ENCODE measurements around the gene UGT1A3.
"Not testable (repeated sequence)": the region's sequence is repeated elsewhere in the genome, so short reads cannot be mapped to it uniquely, and the experiment has no call there.

Gene UGT1A3

DNA sequence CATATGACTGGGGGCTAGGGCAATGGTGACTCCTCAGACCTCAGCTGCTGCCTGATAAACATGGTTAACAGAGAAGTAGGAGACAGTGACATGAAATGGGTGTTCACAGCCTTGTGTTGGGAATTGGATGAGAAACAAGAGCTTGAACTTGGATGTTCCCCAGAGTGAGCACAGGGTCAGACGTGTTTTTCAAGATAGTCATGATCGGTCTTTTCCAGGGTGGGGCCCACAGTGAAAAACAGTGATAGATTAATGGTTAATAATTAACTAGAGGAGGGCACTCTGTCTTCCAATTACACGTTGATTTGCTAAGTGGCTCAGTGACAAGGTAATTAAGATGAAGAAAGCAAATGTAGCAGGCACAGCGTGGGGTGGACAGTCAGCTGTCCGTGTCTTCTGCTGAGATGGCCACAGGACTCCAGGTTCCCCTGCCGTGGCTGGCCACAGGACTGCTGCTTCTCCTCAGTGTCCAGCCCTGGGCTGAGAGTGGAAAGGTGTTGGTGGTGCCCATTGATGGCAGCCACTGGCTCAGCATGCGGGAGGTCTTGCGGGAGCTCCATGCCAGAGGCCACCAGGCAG, at the start of gene UGT1A3:
UGT1A3 (plus strand) TSS at position 320 of the 579 bp plus-strand sequence; CDS start at position 405, 85 bp downstream.
- no peak for DNase-seq

DNA sequence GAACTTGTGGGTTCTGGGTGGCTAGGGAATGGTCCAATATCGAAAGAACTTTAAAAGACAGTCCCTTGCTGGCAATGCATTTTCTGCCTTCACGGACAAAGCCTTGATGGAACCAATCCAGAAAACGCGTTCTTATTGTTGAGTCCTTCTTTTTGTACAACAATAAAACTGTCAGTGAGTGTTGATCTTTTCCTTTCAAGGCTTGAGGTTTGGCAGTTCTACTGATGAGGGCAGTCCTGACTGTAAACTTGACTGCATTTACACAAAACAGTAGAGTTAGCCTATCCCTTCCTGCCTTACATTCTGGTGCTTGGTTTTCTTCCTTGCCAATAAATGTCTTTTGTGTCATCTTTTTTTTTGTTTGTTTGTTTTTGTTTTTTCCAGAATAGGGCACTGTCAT, 49.6 kb upstream of the UGT1A3 start:
- no peak for DNase-seq

DNA sequence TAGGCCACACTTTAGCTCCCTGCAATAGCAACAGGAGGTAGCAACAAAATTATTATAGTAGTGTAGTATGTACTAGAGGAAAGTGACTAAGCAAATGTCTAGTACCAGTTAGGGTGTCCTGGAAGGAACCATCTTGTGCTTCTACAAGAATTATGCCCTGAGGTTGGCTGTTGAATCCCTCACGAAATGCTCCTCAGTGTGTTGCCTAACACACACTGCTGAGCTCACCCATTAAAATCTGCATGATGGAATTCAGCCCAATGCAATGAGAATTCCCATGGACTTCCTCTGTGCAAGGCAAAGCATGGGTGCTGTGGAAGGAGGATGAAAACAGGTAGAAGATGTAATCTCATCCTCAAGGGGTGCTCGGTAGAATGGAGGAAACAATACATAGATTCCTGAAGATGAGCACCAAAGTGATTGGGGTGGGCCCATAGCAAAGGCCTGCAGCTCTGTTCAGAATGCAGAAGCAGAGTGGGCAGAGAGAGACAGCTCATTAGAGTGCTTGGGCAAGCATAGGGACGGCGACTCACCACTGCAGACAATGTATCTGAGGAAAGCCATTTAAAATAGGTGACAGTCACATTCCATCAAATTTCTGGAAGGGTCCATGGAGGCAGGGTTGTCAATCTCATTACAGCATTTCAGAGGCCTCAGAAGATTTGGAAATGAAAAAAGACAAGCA, 48.3 kb upstream of the UGT1A3 start:
- no peak for DNase-seq

DNA sequence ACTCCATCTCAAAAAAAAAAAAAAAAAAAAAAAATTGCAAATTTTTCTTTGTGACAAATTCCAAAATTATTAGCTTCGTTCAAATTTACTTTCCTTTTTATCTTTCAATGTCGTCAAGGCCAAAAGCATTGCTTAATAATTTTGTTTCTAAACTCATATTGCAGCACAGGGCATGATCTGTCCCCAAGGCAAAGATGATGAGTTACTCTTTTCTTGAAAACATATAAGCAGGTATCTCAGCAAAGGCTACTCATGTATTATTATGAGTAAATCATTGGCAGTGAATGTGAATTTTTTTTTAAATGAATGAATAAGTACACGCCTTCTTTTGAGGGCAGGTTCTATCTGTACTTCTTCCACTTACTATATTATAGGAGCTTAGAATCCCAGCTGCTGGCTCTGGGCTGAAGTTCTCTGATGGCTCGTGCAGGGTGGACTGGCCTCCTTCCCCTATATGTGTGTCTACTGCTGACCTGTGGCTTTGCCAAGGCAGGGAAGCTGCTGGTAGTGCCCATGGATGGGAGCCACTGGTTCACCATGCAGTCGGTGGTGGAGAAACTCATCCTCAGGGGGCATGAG, 47.2 kb upstream of the UGT1A3 start, which contains the start of gene UGT1A7:
UGT1A7 (plus strand) TSS at position 381 of the 579 bp plus-strand sequence; CDS start at position 418, 37 bp downstream.
- DNase-seq, result no peak

DNA sequence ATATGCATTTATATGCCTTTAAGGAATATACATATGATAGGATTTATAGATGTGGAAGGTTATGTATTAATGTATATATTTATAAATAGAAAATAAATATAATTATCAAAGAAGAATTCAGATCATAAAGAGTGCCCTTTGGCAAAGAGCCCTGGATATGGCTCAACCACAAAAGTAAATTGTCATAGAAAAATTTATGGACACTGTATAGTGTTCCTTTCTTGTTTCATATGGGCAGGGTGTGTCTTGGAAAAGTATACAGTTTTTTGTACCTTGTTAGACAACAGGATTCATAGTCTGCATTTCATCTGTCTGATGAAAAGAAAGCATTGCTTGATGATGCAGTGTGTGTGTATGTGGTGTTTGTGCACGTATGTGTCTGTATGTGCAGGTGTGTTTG, 44.2 kb upstream of the UGT1A3 start:
- no peak for DNase-seq

DNA sequence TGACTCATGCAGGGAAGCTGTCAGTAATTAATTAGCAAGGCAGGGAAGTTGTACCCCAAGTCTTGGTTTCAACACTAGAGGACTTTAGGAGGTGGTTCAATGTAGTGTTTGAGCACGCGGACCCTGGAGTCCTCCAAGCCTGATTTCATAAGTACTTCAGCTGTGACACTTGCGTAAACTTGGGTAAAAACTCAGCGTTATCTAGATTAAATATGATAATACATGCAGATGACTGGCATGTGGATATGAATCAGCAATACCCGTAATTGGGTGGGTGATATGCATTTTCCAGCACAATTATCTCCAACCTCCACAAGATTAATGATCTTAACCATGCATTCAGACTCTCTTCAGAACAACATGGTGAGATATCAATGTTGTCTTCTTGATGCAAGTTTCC, 41.9 kb upstream of the UGT1A3 start:
- DNase-seq, result no peak

DNA sequence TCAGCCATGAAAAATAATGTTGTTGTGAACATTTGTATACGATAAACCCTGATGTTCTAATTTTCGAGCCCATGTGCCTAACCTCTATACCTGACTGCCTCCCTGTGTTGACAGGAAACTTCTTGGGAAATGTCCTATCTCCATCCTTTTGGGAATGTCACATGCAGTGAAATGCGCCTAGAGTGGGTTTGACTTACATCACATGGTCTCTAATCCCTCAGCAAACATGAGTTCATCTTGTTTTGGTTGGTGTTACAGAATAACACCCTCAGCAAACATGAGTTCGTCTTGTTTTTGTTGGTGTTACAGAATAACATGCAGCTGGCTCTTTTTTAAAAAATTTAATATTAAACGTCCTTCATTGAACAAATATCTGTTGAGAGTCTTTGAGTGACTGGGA, 40.5 kb upstream of the UGT1A3 start:
- no peak for DNase-seq

DNA sequence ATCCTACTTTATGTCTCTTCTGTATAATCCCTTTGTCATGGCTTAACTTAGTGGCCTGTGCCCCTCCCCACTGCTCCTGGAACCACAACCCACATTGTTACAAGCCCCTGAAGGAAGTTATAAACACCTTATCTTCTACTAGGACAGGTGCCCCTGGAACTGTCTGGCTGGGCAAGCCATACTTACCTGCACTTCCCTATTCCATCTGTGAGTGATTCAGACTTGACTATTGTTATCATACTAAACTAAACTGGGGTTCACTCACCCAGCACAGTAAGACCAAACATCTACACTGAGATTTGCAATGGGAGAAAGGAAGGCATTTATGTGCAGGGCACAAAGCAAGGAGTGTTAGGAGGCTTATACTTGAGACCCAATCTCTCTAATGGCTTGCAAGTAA, 39.8 kb upstream of the UGT1A3 start:
- DNase-seq, result no peak

DNA sequence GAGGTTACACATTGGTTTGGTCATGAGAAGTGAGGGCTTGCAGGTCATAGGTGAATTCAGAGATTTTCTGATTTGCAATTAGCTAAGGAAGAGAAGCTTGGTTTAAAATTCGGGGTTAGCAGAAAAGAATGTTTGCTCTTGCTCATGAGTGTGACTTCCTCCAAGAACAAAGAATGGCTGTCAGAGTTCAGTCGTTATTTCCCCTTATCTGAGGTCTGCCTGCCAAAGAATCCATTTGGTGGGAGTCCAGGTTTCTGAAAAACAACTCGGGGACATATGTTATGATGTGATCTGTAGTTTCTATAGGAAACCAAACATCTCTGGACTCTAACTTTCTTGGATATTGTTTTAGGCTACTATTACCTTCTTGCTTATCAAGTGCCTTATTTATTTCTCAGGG, 39.3 kb upstream of the UGT1A3 start:
- no peak for DNase-seq

DNA sequence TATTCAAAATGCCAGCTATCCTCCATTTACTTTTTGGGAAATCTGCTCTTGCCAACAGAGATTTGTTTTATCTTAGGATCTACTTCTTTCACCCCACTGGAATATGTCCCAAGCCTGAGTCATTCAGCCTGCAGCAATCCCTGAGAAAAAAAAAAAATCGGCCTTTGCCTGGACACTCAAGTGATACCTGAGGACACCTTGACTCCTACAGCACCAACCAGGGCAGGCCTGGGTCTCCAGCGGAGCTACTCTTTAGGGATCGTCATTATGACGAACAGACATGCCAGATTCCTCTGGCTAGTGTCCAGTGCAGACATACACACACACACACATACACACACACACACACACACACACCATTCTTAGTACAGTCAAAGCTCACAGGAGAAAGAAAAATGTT, 38.4 kb upstream of the UGT1A3 start:
- DNase-seq, result no peak

DNA sequence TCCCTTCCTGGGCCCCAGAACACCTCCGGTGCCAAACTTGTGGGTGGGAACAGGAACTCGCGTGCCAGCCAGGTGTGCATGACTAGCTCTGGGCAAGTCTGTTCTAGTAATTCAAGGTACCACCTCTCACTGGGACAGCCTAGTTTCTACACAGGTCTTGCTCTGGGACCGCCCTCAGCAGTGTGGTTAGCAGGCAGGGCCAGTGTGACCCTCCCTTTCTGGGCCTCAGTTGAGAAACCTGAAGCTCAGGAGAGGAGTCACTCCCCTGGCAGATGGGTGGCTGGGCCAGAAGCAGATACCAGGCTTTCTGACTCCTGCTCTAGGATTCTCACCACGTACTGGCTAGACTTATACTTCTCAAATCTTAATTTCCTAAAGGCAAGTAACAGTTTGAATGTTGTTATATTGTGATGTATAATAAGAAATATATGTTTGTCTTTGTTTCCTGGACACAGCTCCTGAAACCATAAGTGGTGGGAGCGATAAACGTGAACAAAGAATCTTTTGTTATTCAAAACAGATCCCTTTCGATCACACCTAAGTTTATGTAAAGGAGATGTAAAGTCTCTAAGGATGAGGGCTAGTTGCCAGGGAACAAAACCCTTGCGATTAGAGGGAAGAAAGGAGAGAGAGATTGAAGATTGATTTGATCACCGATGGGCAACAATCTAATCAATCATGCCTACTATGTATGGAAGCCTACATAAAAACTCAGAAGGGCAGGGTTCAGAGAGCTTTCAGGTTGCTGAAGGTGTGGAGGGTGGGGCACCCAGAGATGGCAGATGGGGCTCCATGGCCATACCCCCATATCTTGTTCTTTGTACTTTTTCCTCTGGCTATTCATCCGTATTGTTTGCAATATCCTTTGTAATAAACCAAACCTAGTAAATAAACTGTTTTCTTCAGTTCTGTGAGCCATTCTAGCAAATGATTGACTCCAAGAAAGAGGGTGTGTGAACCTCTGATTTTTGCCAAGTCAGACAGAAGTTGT, 37.1 kb upstream of the UGT1A3 start:
- DNase-seq, result no peak

DNA sequence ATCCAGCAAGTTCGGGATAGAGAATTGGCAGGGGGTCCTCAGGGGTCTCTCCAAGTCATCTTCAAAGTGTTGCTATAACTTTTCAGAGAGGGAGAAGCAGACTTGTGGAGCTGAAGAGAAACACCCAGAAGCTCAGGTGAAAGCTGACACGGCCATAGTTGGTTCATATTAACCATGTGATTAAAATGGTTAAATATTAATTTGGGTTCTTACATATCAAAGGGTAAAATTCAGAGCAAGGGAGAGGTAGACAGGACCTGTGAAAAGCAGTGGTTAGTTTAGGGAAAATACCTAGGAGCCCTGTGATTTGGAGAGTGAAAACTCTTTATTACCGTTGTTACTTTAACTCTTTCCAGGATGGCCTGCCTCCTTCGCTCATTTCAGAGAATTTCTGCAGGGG, 36.2 kb upstream of the UGT1A3 start, which contains the start of gene UGT1A6:
UGT1A6 (plus strand) TSS at position 243 of the 400 bp plus-strand sequence; CDS start at position 358, 115 bp downstream.
- no peak for DNase-seq

DNA sequence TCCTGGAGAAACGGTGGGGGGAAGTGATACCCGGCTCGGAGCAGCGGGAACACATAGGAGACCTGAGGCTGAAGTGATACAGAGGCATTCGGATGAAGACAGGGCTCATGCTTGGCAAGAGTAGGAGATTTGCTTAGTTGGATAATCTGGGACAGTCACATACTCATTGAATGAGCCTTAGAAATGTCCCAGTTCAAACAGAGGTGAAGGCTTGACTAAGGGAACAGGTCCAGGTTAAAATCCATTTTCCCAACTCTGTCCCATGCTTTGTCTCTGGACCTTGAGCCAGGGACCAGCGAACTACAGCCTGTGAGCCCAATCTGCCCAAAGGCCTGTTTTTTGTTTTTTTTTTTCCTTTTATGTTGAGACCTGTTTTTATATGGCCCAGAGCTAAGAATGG, 34.9 kb upstream of the UGT1A3 start:
- DNase-seq, result no peak

DNA sequence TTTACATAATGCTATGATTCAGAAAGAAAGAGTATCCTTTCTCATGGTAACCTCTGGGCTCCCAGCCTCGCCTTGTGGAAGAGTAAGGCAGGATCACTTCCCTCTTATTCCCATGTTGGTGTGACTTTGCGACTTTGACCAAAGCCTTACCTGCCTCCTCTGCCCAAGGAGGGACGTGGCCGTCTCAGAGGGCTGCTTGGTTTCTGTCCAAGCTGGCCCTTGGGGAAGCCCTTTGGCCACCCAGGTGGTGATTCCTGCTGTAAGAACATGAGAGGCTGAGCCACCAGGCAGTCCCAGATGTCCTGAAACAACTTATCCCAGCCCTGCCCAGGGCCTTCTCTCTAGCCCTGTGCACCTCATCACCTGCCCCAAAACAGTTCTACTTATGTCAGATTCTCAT, 30.1 kb upstream of the UGT1A3 start:
- no peak for DNase-seq

DNA sequence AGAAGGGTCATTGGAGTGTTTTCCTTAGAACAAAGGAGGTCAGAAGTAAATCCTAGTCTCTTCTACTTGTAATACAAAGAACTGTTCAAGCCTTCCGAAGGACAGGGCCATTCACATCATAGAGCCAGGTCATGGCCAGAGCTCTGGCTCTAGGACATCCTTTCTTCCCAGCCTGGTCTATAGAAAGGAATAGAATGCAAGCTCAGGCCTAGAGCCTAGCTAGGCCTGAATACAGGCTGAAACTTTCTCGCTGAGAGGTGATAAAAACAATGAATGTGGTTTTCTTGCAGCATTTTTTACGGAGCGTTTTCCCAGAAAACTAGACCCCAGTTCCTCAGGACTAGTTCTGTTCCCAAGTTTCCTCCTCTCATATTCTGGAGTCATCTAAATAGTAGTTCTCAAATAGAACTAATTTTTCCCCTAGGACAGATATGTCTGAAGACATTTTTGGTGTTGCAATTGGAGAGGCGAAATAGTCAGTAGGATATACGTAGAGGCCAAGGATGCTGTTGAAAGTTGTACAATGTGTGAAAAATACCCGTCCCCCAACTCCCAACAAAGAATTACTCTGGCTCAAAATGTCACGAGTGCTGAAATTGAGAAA, 29.3 kb upstream of the UGT1A3 start:
- no peak for DNase-seq

DNA sequence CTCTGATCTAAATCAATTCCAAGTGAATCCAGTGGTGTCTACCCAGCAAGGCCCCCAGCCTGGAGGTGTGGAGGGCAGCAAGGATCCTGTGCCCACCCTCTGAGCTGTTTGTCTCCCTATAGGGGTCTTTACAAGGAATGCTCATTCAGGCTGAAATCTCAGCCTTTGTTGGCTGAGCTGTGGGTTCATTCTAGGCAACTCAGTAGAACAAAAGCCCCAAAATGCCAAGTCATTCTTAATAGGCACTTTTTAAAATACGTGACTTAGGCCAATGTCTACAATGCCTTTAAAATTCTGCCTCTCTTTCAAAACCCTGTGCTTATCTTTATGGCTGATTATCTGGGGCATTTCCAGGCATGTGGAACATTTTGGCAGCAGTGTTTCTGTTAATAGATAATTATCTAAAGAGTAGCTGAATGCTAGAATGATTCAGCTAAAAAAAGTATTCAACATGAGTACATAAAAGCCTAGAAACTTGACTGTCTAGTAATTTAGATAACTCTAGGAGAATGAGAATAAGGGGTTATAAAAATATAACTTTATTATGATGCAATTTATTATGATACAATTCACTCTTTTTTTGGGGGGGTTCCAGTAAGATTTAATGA, 28.7 kb upstream of the UGT1A3 start:
- no peak for DNase-seq

DNA sequence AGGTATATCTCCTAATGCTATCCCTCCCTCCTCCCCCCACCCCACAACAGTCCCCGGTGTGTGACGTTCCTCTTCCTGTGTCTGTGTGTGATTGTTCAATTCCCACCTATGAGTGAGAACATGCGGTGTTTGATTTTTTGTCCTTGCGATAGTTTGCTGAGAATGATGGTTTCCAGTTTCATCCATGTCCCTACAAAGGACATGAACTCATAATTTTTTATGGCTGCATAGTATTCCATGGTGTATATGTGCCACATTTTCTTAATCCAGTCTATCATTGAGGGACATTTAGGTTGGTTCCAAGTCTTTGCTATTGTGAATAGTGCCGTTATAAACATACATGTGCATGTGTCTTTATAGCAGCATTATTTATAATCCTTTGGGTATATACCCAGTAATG, 28.0 kb upstream of the UGT1A3 start:
- DNase-seq, result not testable (repeated sequence)

DNA sequence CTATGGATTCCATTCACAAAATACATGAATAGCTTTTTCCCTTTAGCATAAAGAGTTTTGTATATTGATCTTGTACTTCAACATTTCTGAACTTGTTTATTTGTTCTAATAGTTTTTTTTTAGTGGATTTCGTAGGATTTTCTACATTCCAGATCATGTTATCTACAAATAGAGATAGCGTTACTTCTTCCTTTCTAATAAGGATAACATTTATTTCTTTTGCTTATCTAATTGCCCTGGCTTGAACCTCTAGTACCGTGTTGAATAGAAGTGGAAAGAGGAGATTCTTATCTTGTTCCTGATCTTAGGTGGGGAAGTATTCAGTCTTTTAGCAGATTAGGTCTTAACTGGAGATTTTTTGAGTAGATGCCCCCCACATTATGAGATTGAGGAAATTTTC, 26.6 kb upstream of the UGT1A3 start:
- no peak for DNase-seq

DNA sequence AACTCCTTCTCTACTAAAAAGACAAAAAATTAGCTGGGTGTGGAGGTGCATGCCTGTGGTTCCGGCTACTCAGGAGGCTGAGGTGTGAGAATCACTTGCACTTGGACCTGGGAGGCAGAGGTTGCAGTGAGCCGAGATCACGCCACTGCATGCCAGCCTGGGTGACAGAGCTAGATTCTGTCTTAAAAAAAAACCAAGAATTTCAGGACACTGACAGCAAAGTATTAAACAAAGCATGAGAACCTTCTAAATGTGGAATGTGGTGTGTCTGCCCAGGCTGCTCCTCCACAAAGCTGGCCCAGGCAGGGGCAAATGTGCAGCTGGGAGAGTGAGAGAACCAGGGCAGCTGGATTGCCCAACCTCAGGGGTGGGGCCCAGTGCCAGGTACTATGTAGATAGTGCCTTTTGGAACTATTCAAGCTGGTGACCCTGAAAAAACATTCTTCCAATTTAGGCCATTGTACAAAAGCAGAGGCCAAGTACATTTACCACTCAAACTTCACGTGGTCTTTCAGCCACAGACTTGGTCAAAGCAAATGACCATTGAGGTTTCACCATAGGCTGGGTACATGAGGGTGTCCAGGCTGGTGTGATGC, 22.8 kb upstream of the UGT1A3 start:
- DNase-seq, result no peak

DNA sequence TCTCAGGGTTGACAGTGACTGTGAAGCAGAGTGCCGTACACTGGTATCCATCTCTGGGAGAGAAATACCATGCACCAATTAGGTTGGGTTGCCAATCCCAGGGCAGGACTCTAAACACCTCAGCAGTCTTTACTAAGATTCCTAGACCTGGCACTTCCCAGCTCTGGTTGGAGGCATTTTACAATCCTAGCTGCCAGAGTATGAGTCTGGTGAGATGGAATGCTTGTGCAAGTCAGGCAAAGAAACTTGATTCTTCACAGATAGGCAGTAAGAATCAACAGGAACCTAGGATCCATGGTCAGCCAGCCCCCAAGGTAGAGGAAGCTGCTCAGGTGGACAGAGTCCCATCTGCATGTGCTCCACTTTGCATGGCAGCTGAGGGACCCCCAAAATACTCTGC, 22.1 kb upstream of the UGT1A3 start:
- DNase-seq, result no peak

DNA sequence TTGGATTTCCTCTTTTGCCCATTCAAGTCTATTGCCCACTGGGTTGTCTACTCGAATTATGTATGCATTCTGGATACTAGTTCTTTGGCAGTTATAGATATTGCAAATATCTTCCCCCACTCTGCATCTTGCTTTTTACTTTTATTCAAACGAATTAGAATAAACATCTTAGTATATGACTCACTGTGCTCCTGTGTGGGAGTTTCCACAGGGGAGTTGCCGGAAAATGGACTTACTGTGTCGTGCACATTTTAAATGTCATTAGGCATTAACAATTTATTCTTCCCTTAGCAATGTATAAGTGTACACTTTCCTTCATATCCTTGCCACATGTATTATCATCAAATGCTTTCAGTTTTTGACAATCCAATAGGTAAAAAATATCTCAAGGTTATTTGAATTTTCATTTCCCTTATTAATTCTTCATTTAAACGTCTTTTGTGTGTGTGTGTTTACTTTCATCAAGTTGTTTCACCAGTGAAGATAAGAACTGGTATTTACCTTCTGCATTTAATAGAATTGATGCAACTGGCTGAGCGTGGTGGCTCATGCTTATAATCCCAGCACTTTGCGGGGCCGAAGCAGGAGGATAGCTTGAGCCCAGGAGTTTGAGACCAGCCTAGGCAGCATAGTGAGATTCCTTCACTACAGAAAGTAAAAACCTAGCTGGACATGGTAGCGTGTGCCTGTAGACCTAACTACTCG, 20.8 kb upstream of the UGT1A3 start:
- DNase-seq, result no peak

Measured in femur (tissue), 1 donor.